ENCODE results near the gene AKAP11. TPM values are rescaled to one million over a fixed set of nuclear protein-coding genes. Genes with fewer than 3 reads are reported as not detected.

Gene AKAP11
- total and polyA plus RNA-seq, 3 experiments from 2014 or later = 3.2 to 37.9 (median 37.8) TPM

- no peaks in the 10 kb centered on the region for H3K9me3 ChIP-seq (ENCODE audit: low read length)
- Mint-ChIP-seq H3K36me3 (peaks cover 0 to 14% (median 13%) of the 10 kb centered on the region in 3 donors), H3K27ac (no peak overlapping the region), H3K4me3 (no peak overlapping the region), H3K9me3 (no peaks in the 10 kb centered on the region), H3K27me3 (no peaks in the 10 kb centered on the region), H3K4me1 (no peaks in the 10 kb centered on the region)
- DNase-seq = no peak
- H3K4me1 ChIP-seq (ENCODE audit: insufficient read depth, low read length) = no peaks in the 10 kb centered on the region
- no peak overlapping the region for H3K27ac ChIP-seq (ENCODE audit: low read depth, low read length)
- H3K4me3 ChIP-seq (ENCODE audit: low read length) = no peak overlapping the region
- ChIA-PET CTCF (no interaction called here), POLR2A (no interaction called here)
- H3K36me3 ChIP-seq (ENCODE audit: insufficient read depth, low read length) = no peaks in the 10 kb centered on the region
- no peaks in the 10 kb centered on the region for H3K27me3 ChIP-seq (ENCODE audit: insufficient read depth, low read length, poor library complexity, severe bottlenecking)
Measured at GRCh38 chr13:42233726-42234125, 38.2 kb upstream of the AKAP11 start.

- Mint-ChIP-seq H3K4me3 (no peak overlapping the region), H3K27me3 (no peaks in the 10 kb centered on the region), H3K27ac (no peak overlapping the region), H3K4me1 (no peaks in the 10 kb centered on the region), H3K36me3 (peaks cover 0 to 9% (median 1%) of the 10 kb centered on the region in 3 donors), H3K9me3 (no peaks in the 10 kb centered on the region)
- Histone ChIP-seq H3K27me3 (ENCODE audit: insufficient read depth, low read length, poor library complexity, severe bottlenecking) (no peaks in the 10 kb centered on the region), H3K36me3 (ENCODE audit: insufficient read depth, low read length) (no peaks in the 10 kb centered on the region), H3K9me3 (ENCODE audit: low read length) (no peaks in the 10 kb centered on the region), H3K4me3 (ENCODE audit: low read length) (no peak overlapping the region), H3K27ac (ENCODE audit: low read depth, low read length) (no peak overlapping the region), H3K4me1 (ENCODE audit: insufficient read depth, low read length) (no peaks in the 10 kb centered on the region)
- ChIA-PET CTCF (no interaction called here), POLR2A (no interaction called here)
- no peak for DNase-seq
Measured at GRCh38 chr13:42239161-42239560, 32.8 kb upstream of the AKAP11 start.

GRCh38 chr13:42239644-42240043 is 32.3 kb upstream of the AKAP11 start:
- H3K27ac ChIP-seq (ENCODE audit: low read depth, low read length) = no peak overlapping the region
- H3K36me3 Mint-ChIP-seq = peaks cover 0 to 9% (median 1%) of the 10 kb centered on the region in 3 donors
- no peaks in the 10 kb centered on the region for H3K27me3 Mint-ChIP-seq
- H3K9me3 ChIP-seq (ENCODE audit: low read length) = no peaks in the 10 kb centered on the region
- DNase-seq = no peak
- no peaks in the 10 kb centered on the region for H3K9me3 Mint-ChIP-seq
- H3K4me3 ChIP-seq (ENCODE audit: low read length) = no peak overlapping the region
- H3K36me3 ChIP-seq (ENCODE audit: insufficient read depth, low read length) = no peaks in the 10 kb centered on the region
- CTCF ChIA-PET = no interaction called here
- no peak overlapping the region for H3K4me3 Mint-ChIP-seq
- no peaks in the 10 kb centered on the region for H3K4me1 Mint-ChIP-seq
- H3K27ac Mint-ChIP-seq = peak overlapping the region in 1 of 8 donors; percentile 38
- no peaks in the 10 kb centered on the region for H3K27me3 ChIP-seq (ENCODE audit: insufficient read depth, low read length, poor library complexity, severe bottlenecking)
- POLR2A ChIA-PET = no interaction called here
- H3K4me1 ChIP-seq (ENCODE audit: insufficient read depth, low read length) = no peaks in the 10 kb centered on the region

- H3K9me3 ChIP-seq (ENCODE audit: low read length) = no peaks in the 10 kb centered on the region
- Mint-ChIP-seq H3K4me1 (no peaks in the 10 kb centered on the region), H3K9me3 (no peaks in the 10 kb centered on the region), H3K27ac (peak overlapping the region in 1 of 8 donors; percentile 58), H3K27me3 (peaks cover 0 to 2% of the 10 kb centered on the region in 2 donors), H3K4me3 (no peak overlapping the region), H3K36me3 (peaks cover 0 to 5% (median 0%) of the 10 kb centered on the region in 3 donors)
- no peak overlapping the region for H3K27ac ChIP-seq (ENCODE audit: low read depth, low read length)
- no peak overlapping the region for H3K4me3 ChIP-seq (ENCODE audit: low read length)
- H3K27me3 ChIP-seq (ENCODE audit: insufficient read depth, low read length, poor library complexity, severe bottlenecking) = no peaks in the 10 kb centered on the region
- no peaks in the 10 kb centered on the region for H3K36me3 ChIP-seq (ENCODE audit: insufficient read depth, low read length)
- DNase-seq = no peak
- no peaks in the 10 kb centered on the region for H3K4me1 ChIP-seq (ENCODE audit: insufficient read depth, low read length)
- CTCF ChIA-PET = no interaction called here
- POLR2A ChIA-PET = no interaction called here
Measured at GRCh38 chr13:42246541-42246940, 25.4 kb upstream of the AKAP11 start.

- CTCF ChIA-PET = no interaction called here
- Histone ChIP-seq H3K4me3 (ENCODE audit: low read length) (no peak overlapping the region), H3K9me3 (ENCODE audit: low read length) (no peaks in the 10 kb centered on the region), H3K27me3 (ENCODE audit: insufficient read depth, low read length, poor library complexity, severe bottlenecking) (no peaks in the 10 kb centered on the region), H3K27ac (ENCODE audit: low read depth, low read length) (no peak overlapping the region), H3K4me1 (ENCODE audit: insufficient read depth, low read length) (no peaks in the 10 kb centered on the region), H3K36me3 (ENCODE audit: insufficient read depth, low read length) (no peaks in the 10 kb centered on the region)
- POLR2A ChIA-PET = no interaction called here
- H3K4me3 Mint-ChIP-seq = no peak overlapping the region
- peaks cover 0 to 5% (median 0%) of the 10 kb centered on the region in 3 donors for H3K36me3 Mint-ChIP-seq
- no peak overlapping the region for H3K27ac Mint-ChIP-seq
- no peaks in the 10 kb centered on the region for H3K4me1 Mint-ChIP-seq
- no peaks in the 10 kb centered on the region for H3K9me3 Mint-ChIP-seq
- DNase-seq = no peak
- H3K27me3 Mint-ChIP-seq = peaks cover 0 to 8% of the 10 kb centered on the region in 2 donors
Measured at GRCh38 chr13:42247883-42248282, 24.1 kb upstream of the AKAP11 start.

- Histone ChIP-seq H3K4me3 (ENCODE audit: low read length) (no peak overlapping the region), H3K4me1 (ENCODE audit: insufficient read depth, low read length) (peaks cover 3% of the 10 kb centered on the region), H3K9me3 (ENCODE audit: low read length) (no peaks in the 10 kb centered on the region), H3K27ac (ENCODE audit: low read depth, low read length) (no peak overlapping the region), H3K36me3 (ENCODE audit: insufficient read depth, low read length) (no peaks in the 10 kb centered on the region), H3K27me3 (ENCODE audit: insufficient read depth, low read length, poor library complexity, severe bottlenecking) (no peaks in the 10 kb centered on the region)
- H3K27me3 Mint-ChIP-seq = peaks cover 10 to 11% of the 10 kb centered on the region in 2 donors
- H3K9me3 Mint-ChIP-seq = no peaks in the 10 kb centered on the region
- no peaks in the 10 kb centered on the region for H3K4me1 Mint-ChIP-seq
- POLR2A ChIA-PET = no interaction called here
- H3K27ac Mint-ChIP-seq = no peak overlapping the region
- CTCF ChIA-PET = no interaction called here
- DNase-seq = no peak
- H3K4me3 Mint-ChIP-seq = no peak overlapping the region
- H3K36me3 Mint-ChIP-seq = peaks cover 0 to 6% (median 0%) of the 10 kb centered on the region in 3 donors
Measured at GRCh38 chr13:42255886-42256285, 16.1 kb upstream of the AKAP11 start.

GRCh38 chr13:42258747-42259146 is 13.2 kb upstream of the AKAP11 start:
- Mint-ChIP-seq H3K27me3 (peaks cover 8 to 15% of the 10 kb centered on the region in 2 donors), H3K4me3 (no peak overlapping the region), H3K4me1 (no peaks in the 10 kb centered on the region), H3K36me3 (peaks cover 0 to 6% (median 0%) of the 10 kb centered on the region in 3 donors), H3K9me3 (no peaks in the 10 kb centered on the region), H3K27ac (no peak overlapping the region)
- H3K9me3 ChIP-seq (ENCODE audit: low read length) = no peaks in the 10 kb centered on the region
- POLR2A ChIA-PET = no interaction called here
- H3K36me3 ChIP-seq (ENCODE audit: insufficient read depth, low read length) = no peaks in the 10 kb centered on the region
- H3K4me1 ChIP-seq (ENCODE audit: insufficient read depth, low read length) = peaks cover 3% of the 10 kb centered on the region
- no peak for DNase-seq
- no peak overlapping the region for H3K4me3 ChIP-seq (ENCODE audit: low read length)
- peak overlapping the region; percentile 5 for H3K27ac ChIP-seq (ENCODE audit: low read depth, low read length)
- no peaks in the 10 kb centered on the region for H3K27me3 ChIP-seq (ENCODE audit: insufficient read depth, low read length, poor library complexity, severe bottlenecking)
- CTCF ChIA-PET = no interaction called here

GRCh38 chr13:42259515-42259914 is 12.4 kb upstream of the AKAP11 start:
- Mint-ChIP-seq H3K4me3 (no peak overlapping the region), H3K36me3 (peaks cover 0 to 6% (median 0%) of the 10 kb centered on the region in 3 donors), H3K9me3 (no peaks in the 10 kb centered on the region), H3K27me3 (peaks cover 8 to 15% of the 10 kb centered on the region in 2 donors), H3K4me1 (no peaks in the 10 kb centered on the region), H3K27ac (no peak overlapping the region)
- H3K27me3 ChIP-seq (ENCODE audit: insufficient read depth, low read length, poor library complexity, severe bottlenecking) = no peaks in the 10 kb centered on the region
- CTCF ChIA-PET = no interaction called here
- POLR2A ChIA-PET = no interaction called here
- no peak for DNase-seq
- peaks cover 3% of the 10 kb centered on the region for H3K4me1 ChIP-seq (ENCODE audit: insufficient read depth, low read length)
- H3K27ac ChIP-seq (ENCODE audit: low read depth, low read length) = peak overlapping the region; percentile 28
- no peaks in the 10 kb centered on the region for H3K36me3 ChIP-seq (ENCODE audit: insufficient read depth, low read length)
- H3K4me3 ChIP-seq (ENCODE audit: low read length) = no peak overlapping the region
- no peaks in the 10 kb centered on the region for H3K9me3 ChIP-seq (ENCODE audit: low read length)
